SK-N-SH (cell line): Measurements from ENCODE around the gene CCL27. TPM values are rescaled to one million over a fixed set of nuclear protein-coding genes. Genes with fewer than 3 reads are reported as not detected.

ENCODE experiments used
- CTCF ChIA-PET: fragments of 300-600, 350-600 bp; formaldehyde crosslinking; extraction: SDS; loops from one replicate; lab custom pipeline; 2021; lab: Yijun Ruan, JAX
- POLR2A ChIA-PET: fragments of 350-600 bp; sonication (Branson Sonifier 250); formaldehyde crosslinking; extraction: SDS; loops from one replicate; lab custom pipeline; 2020; ENCODE audit warnings: antibody characterized with exemption, inconsistent platforms; lab: Yijun Ruan, JAX
- DNase-seq: peaks from one replicate; pipeline ENCODE4 v3.0.0; 2012
- H2AFZ ChIP-seq: fragments of 200-600 bp; sonication (generic); 2 replicates; pipeline ENCODE4 v1.8.1; 2016; ENCODE audit warnings: antibody characterized with exemption, mild to moderate bottlenecking, low read depth
- H3F3A ChIP-seq: fragments of 200-600 bp; sonication (generic); replicated peaks from 2 replicates; pipeline ENCODE3; 2016; ENCODE audit warnings: antibody characterized with exemption, mild to moderate bottlenecking; ENCODE audit not compliant: insufficient read depth
- H3K27ac ChIP-seq, 2 experiments: fragments of 200-500 bp in 1 of 2; fragments of 200-600 bp in 1 of 2; sonication (Bioruptor generic) in 1 of 2; sonication (generic), shearing (Covaris generic) in 1 of 2; 2 replicates each; pipeline versions ENCODE4 v1.5.1 to v1.6.1; 2014 to 2016; ENCODE audit warnings: low read depth in 2 of 2, inconsistent platforms in 1 of 2, low read length in 1 of 2, mild to moderate bottlenecking in 1 of 2, mixed read lengths in 1 of 2
- H3K27me3 ChIP-seq: fragments of 200-600 bp; sonication (generic), shearing (Covaris generic); 2 replicates; pipeline ENCODE4 v1.6.1; 2016; ENCODE audit warnings: mixed run types; ENCODE audit not compliant: insufficient read depth
- H3K36me3 ChIP-seq, 2 experiments: fragments of 200-500 bp in 1 of 2; fragments of 200-600 bp in 1 of 2; sonication (Bioruptor generic) in 1 of 2; sonication (generic) in 1 of 2; replicated peaks in 1 of 2; 2 replicates each; pipeline versions ENCODE3 to v1.5.1; 2014 to 2016; ENCODE audit warnings: low read length in 1 of 2, mild to moderate bottlenecking in 1 of 2; ENCODE audit not compliant: insufficient read depth in 2 of 2, control insufficient read depth in 1 of 2
- H3K4me1 ChIP-seq, 2 experiments: fragments of 200-500 bp in 1 of 2; fragments of 200-600 bp in 1 of 2; sonication (Bioruptor generic) in 1 of 2; sonication (generic), shearing (Covaris generic) in 1 of 2; 2 replicates each; pipeline versions ENCODE4 v1.5.1 to v1.6.1; 2014 to 2016; ENCODE audit warnings: low read depth in 1 of 2, low read length in 1 of 2, mixed run types in 1 of 2; ENCODE audit not compliant: insufficient read depth in 2 of 2, control insufficient read depth in 1 of 2
- H3K4me2 ChIP-seq: fragments of 200-600 bp; sonication (generic), shearing (Covaris generic); 2 replicates; pipeline ENCODE4 v1.6.1; 2017; ENCODE audit warnings: mixed run types
- H3K4me3 ChIP-seq, 2 experiments: fragments of 200-500 bp in 1 of 2; fragments of 200-600 bp in 1 of 2; sonication (Bioruptor generic) in 1 of 2; sonication (generic), shearing (Covaris generic) in 1 of 2; 2 replicates each; pipeline versions ENCODE4 v1.5.1 to v1.8.1; 2014 to 2016; ENCODE audit warnings: low read depth in 2 of 2, inconsistent platforms in 1 of 2, low read length in 1 of 2, mild to moderate bottlenecking in 1 of 2, mixed read lengths in 1 of 2, moderate library complexity in 1 of 2
- H3K79me2 ChIP-seq: fragments of 200-600 bp; sonication (generic); 2 replicates; pipeline ENCODE4 v1.8.1; 2017; ENCODE audit warnings: mild to moderate bottlenecking; ENCODE audit not compliant: insufficient read depth
- H3K9ac ChIP-seq: fragments of 200-600 bp; sonication (generic); 2 replicates; pipeline ENCODE4 v1.6.1; 2017; ENCODE audit warnings: mixed run types
- H3K9me2 ChIP-seq: fragments of 200-600 bp; sonication (generic); 2 replicates; pipeline ENCODE4 v1.6.1; 2017; ENCODE audit warnings: mixed run types
- H3K9me3 ChIP-seq: fragments of 200-600 bp; sonication (generic); 2 replicates; pipeline ENCODE4 v1.6.1; 2017; ENCODE audit warnings: mixed run types, mild to moderate bottlenecking, moderate library complexity
- H4K20me1 ChIP-seq: fragments of 200-600 bp; sonication (generic); 2 replicates; pipeline ENCODE4 v1.6.1; 2017; ENCODE audit warnings: mild to moderate bottlenecking, mixed run types; ENCODE audit not compliant: insufficient read depth
- CHD2 ChIP-seq: fragments of 150-350 bp; IDR thresholded peaks from 2 replicates; pipeline ENCODE4 v1.6.1; 2018; ENCODE audit warnings: low read length; ENCODE audit not compliant: partially characterized antibody
- ELF1 ChIP-seq: IDR thresholded peaks from 2 replicates; pipeline ENCODE4 v1.4.0; 2012
- FOSL2 ChIP-seq: IDR thresholded peaks from 2 replicates; pipeline ENCODE4 v1.4.0; 2012; ENCODE audit warnings: low read depth, mild to moderate bottlenecking, moderate library complexity, borderline replicate concordance
- FOXJ3 ChIP-seq: sonication (generic); formaldehyde crosslinking; IDR thresholded peaks from 2 replicates; pipeline ENCODE4 v1.5.1; 2020; ENCODE audit warnings: mild to moderate bottlenecking, missing genetic modification reagents
- GATA2 ChIP-seq: sonication (generic); formaldehyde crosslinking; IDR thresholded peaks from 2 replicates; pipeline ENCODE4 v1.5.0; 2020; ENCODE audit warnings: mild to moderate bottlenecking, missing genetic modification reagents
- IRF3 ChIP-seq: fragments of 150-350 bp; IDR thresholded peaks from 2 replicates; pipeline ENCODE4 v1.6.1; 2016; ENCODE audit warnings: mild to moderate bottlenecking, low read depth, low read length
- JUND ChIP-seq: IDR thresholded peaks from 2 replicates; pipeline ENCODE4 v1.4.0; 2012
- MAX ChIP-seq: IDR thresholded peaks from 2 replicates; pipeline ENCODE4 v1.4.0; 2012; ENCODE audit warnings: low read depth
- MEF2A ChIP-seq: IDR thresholded peaks from 2 replicates; pipeline ENCODE4 v1.4.0; 2012; ENCODE audit warnings: low read depth, borderline replicate concordance
- NRF1 ChIP-seq: IDR thresholded peaks from 2 replicates; pipeline ENCODE4 v1.6.1; 2012; ENCODE audit warnings: low read depth, mild to moderate bottlenecking, low read length
- PBX3 ChIP-seq: IDR thresholded peaks from 2 replicates; pipeline ENCODE4; 2012
- RAD21 ChIP-seq: IDR thresholded peaks from 2 replicates; pipeline ENCODE4 v1.6.1; 2012; ENCODE audit warnings: mild to moderate bottlenecking, low read length
- REST ChIP-seq: IDR thresholded peaks from 2 replicates; pipeline ENCODE4 v1.6.1; 2012; ENCODE audit warnings: mild to moderate bottlenecking, low read depth, low read length, moderate library complexity
- SMC3 ChIP-seq: IDR thresholded peaks from 2 replicates; pipeline ENCODE4 v1.6.1; 2012; ENCODE audit warnings: low read depth, low read length, improper control_type of control experiment
- TAF1 ChIP-seq: IDR thresholded peaks from 2 replicates; pipeline ENCODE4 v1.6.1; 2012; ENCODE audit warnings: low read depth, mild to moderate bottlenecking, low read length, moderate library complexity, borderline replicate concordance
- TCF12 ChIP-seq: IDR thresholded peaks from 2 replicates; pipeline ENCODE4 v1.4.0; 2012
- TEAD4 ChIP-seq: IDR thresholded peaks from 2 replicates; pipeline ENCODE4 v1.4.0; 2012; ENCODE audit warnings: mild to moderate bottlenecking, borderline replicate concordance; ENCODE audit not compliant: insufficient read depth
- USF1 ChIP-seq: IDR thresholded peaks from 2 replicates; pipeline ENCODE4 v1.4.0; 2012; ENCODE audit warnings: low read depth, borderline replicate concordance
- polyA plus RNA-seq, 3 experiments: library from polyadenylated mRNA; depleted of rRNA; stranded (reverse); fragments of >200 nt; gene quantifications; 2 replicates each; pipeline ENCODE4 v1.2.3, GENCODE V29; 2012

CCL27 gene
- polyA plus RNA-seq, 1 of the 3 experiments (the other 2 are of a cell fraction) = not detected

GRCh38 chr9:34663303-34663605 is 797 bp upstream of the CCL27 start:
- Histone ChIP-seq H3K4me1 (peaks cover 8 to 12% of the 10 kb centered on the region in 2 experiments; a peak in 3 of 4 replicates), H3K36me3 (peaks cover 0 to under 1% of the 10 kb centered on the region in 2 experiments), H3K9me2 (no peaks in the 10 kb centered on the region), H2AFZ (no peak overlapping the region), H3K79me2 (peaks cover 20% of the 10 kb centered on the region; the same call in 1 of the 2 replicates), H3K27ac (no peak overlapping the region), H3K4me3 (no peak overlapping the region)
- CTCF ChIA-PET = interaction anchor here (0.7 to 8.1 kb wide), 6 partner anchors 11 to 49 kb away, joined by 4 to 56 read pairs (median 14); partner anchors contain the start of genes ARID3C, GALT and IL11RA
- DNase-seq = no peak
- TF ChIP-seq REST (no peak), FOSL2 (no peak), FOXJ3 (no peak), JUND (no peak), TAF1 (no peak), RAD21 (no peak), GATA2 (CRISPR knock-in tag) (no peak), IRF3 (no peak), SMC3 (no peak), PBX3 (no peak), MEF2A (no peak), CHD2 (no peak), TEAD4 (no peak), MAX (no peak), ELF1 (no peak), NRF1 (no peak), USF1 (no peak), TCF12 (no peak)
- TF ChIP-seq, all 33 proteins: peak for 0
- no peak overlapping the region for H3K9ac ChIP-seq
- POLR2A ChIA-PET = no interaction called here
- H3K9me3 ChIP-seq = no peaks in the 10 kb centered on the region
- H3K27me3 ChIP-seq = no peaks in the 10 kb centered on the region
- peaks cover 13% of the 10 kb centered on the region for H3F3A ChIP-seq
- H4K20me1 ChIP-seq = no peaks in the 10 kb centered on the region
- no peak overlapping the region for H3K4me2 ChIP-seq
